Measurements from ENCODE around the gene CDH3.

CDH3 gene

DNA sequence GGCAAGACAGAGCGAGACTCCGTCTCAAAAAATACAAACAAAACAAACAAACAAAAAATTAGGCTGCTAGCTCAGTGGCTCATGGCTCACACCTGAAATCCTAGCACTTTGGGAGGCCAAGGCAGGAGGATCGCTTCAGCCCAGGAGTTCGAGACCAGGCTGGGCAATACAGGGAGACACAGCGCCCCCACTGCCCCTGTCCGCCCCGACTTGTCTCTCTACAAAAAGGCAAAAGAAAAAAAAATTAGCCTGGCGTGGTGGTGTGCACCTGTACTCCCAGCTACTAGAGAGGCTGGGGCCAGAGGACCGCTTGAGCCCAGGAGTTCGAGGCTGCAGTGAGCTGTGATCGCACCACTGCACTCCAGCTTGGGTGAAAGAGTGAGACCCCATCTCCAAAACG lies 91.5 kb downstream of the CDH3 start:
- TF ChIP-seq, protein P1, sequence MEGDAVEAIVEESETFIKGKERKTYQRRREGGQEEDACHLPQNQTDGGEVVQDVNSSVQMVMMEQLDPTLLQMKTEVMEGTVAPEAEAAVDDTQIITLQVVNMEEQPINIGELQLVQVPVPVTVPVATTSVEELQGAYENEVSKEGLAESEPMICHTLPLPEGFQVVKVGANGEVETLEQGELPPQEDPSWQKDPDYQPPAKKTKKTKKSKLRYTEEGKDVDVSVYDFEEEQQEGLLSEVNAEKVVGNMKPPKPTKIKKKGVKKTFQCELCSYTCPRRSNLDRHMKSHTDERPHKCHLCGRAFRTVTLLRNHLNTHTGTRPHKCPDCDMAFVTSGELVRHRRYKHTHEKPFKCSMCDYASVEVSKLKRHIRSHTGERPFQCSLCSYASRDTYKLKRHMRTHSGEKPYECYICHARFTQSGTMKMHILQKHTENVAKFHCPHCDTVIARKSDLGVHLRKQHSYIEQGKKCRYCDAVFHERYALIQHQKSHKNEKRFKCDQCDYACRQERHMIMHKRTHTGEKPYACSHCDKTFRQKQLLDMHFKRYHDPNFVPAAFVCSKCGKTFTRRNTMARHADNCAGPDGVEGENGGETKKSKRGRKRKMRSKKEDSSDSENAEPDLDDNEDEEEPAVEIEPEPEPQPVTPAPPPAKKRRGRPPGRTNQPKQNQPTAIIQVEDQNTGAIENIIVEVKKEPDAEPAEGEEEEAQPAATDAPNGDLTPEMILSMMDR (IDR thresholded peaks at IDR 0.05; ENCODE audit: low read depth, low read length, missing control alignments), result no peak
- no peak overlapping the region for H3K4me3 ChIP-seq (ENCODE audit: low read depth, low read length)

DNA sequence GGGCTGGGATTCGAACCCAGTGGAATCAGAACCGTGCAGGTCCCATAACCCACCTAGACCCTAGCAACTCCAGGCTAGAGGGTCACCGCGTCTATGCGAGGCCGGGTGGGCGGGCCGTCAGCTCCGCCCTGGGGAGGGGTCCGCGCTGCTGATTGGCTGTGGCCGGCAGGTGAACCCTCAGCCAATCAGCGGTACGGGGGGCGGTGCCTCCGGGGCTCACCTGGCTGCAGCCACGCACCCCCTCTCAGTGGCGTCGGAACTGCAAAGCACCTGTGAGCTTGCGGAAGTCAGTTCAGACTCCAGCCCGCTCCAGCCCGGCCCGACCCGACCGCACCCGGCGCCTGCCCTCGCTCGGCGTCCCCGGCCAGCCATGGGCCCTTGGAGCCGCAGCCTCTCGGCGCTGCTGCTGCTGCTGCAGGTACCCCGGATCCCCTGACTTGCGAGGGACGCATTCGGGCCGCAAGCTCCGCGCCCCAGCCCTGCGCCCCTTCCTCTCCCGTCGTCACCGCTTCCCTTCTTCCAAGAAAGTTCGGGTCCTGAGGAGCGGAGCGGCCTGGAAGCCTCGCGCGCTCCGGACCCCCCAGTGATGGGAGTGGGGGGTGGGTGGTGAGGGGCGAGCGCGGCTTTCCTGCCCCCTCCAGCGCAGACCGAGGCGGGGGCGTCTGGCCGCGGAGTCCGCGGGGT lies 92.1 kb downstream of the CDH3 start, which contains the start of gene CDH1:
Gene CDH1, plus strand, starts transcription at position 247 of the 684 bp plus-strand sequence. Its CDS starts 124 bp downstream, at position 371.
- no peak for DNase-seq (ENCODE audit: low read depth)
- in situ Hi-C loops (cut with HindIII; ENCODE audit: low sequenced_read_pairs), result no loop called here
- TF ChIP-seq, protein P1 (IDR thresholded peaks at IDR 0.05; ENCODE audit: low read depth, low read length, missing control alignments), result no peak

More for the DNA sequence above, 91.5 kb downstream of the CDH3 start:
- in situ Hi-C loops (cut with HindIII; ENCODE audit: low sequenced_read_pairs), result no loop called here
- DNase-seq (ENCODE audit: low read depth), result no peak

DNA sequence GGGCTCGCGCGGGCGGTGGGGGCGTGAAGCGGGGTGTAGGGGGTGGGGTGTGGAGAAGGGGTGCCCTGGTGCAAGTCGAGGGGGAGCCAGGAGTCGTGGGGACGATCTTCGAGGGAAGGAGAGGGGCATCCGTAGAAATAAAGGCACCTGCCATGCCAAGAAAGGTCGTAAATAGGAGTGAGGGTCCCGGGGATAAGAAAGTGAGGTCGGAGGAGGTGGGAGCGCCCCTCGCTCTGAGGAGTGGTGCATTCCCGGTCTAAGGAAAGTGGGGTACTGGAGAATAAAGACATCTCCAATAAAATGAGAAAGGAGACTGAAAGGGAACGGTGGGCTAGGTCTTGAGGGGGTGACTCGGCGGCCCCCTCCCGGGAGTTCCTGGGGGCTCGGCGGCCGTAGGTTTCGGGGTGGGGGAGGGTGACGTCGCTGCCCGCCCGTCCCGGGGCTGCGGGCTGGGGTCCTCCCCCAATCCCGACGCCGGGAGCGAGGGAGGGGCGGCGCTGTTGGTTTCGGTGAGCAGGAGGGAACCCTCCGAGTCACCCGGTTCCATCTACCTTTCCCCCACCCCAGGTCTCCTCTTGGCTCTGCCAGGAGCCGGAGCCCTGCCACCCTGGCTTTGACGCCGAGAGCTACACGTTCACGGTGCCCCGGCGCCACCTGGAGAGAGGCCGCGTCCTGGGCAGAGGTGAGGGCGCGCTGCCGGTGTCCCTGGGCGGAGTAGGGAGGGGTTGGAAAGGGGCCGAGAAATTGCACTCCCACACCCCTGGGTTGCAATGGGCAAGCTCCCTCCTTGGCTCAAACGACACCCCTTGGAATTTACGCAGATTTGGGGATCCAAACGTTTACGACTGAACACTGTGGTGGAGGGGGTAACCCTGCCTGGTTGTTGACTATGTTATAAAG lies 92.9 kb downstream of the CDH3 start:
- TF ChIP-seq, protein P1 (IDR thresholded peaks at IDR 0.05; ENCODE audit: low read depth, low read length, missing control alignments), result no peak
- H3K4me3 ChIP-seq (ENCODE audit: low read depth, low read length), result no peak overlapping the region
- in situ Hi-C loops (cut with HindIII; ENCODE audit: low sequenced_read_pairs), result no loop called here
- no peak for DNase-seq (ENCODE audit: low read depth)

More for the DNA sequence above, 92.1 kb downstream of the CDH3 start, which contains the start of gene CDH1:
- H3K4me3 ChIP-seq (ENCODE audit: low read depth, low read length), result no peak within 1 kb of the TSS

DNA sequence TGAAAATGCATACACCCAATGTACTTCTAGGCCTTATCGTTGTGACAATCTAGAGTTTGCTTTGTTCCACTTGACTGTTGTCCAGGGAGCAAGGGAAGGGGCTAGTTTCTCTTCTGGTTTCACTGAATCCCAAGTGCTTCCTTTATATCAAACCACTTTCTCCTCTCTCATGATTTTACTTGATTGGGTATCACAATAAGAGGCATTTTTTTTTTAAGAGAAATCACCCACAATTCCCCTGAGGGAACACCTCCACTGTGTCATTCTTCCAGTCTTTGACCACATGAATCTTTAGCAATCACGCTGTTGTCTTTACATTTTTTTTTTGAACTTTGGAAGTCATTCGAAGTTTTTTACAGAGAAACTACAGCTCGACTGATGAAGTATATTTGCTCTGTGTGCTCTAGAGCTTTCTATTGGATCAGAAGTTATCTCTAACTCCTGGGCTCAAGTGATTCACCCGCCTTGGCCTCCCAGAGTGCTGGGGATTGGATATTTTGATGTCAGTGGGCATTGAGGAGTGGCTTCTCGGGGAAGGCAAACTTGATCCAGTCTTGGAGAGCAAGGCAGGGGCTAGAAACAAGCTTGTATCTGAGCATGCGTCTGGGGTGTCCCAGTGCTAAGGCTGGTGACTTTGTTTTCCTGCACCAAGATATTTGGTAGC lies 95.0 kb downstream of the CDH3 start:
- TF ChIP-seq, protein P1 (IDR thresholded peaks at IDR 0.05; ENCODE audit: low read depth, low read length, missing control alignments), result no peak
- DNase-seq (ENCODE audit: low read depth), result no peak
- no peak overlapping the region for H3K4me3 ChIP-seq (ENCODE audit: low read depth, low read length)
- in situ Hi-C loops (cut with HindIII; ENCODE audit: low sequenced_read_pairs), result no loop called here

DNA sequence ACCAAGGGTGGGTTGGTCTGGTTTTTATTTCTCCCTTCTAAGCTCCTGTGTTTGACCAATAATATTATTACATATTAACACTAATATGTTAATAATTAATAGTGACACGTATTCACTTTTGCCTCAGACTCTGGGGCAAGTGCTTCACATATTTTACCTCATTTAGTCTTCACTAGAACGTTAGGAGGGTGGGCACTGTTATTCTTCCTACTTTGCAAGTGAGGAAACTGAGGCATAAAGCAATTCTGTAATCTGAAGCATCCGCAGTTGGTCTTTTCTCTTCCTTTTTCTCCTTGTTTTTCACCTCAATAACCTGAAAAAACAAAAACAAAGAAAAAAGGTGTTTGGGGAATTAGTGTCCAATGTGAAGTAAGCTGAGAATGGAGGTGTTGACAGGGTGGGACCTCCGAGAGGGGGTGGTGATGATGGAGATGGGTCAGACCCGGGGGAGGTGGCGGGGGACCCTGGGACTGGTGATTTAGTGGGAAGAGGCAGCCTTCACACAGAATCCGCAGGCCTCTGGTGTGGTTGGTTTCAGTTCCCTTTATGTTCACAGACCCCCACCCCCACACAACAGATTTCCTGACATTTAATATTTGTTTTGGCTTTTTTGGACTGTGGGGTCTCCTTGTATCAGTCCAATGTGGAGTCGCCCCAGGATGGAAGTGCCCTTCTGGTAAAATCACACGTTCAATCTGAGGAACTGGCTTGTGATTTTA lies 95.7 kb downstream of the CDH3 start:
- TF ChIP-seq, protein P1 (IDR thresholded peaks at IDR 0.05; ENCODE audit: low read depth, low read length, missing control alignments), result no peak
- no peak overlapping the region for H3K4me3 ChIP-seq (ENCODE audit: low read depth, low read length)
- in situ Hi-C loops (cut with HindIII; ENCODE audit: low sequenced_read_pairs), result no loop called here
- DNase-seq (ENCODE audit: low read depth), result no peak

DNA sequence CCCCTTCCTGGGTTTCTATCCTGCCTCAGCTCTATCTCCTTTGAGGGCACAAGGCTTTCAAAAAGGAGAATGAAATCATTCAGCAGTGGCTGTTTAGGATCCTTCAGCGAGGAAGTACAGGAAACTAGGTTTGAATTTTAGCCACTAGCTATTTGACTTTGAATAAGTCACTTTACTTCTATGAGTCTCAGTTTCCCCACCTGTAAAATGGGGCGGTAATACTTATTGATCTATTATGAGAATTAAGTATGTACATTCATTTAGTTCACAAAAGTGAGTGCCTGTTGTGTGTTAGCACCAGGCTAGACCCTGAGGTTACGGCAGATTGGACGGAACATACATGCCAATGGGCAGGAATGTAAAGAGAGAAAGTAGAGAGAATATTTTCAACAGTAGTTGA lies 98.6 kb downstream of the CDH3 start:
- no peak for DNase-seq (ENCODE audit: low read depth)
- in situ Hi-C loops (cut with HindIII; ENCODE audit: low sequenced_read_pairs), result no loop called here
- H3K4me3 ChIP-seq (ENCODE audit: low read depth, low read length), result no peak overlapping the region
- TF ChIP-seq, protein P1 (IDR thresholded peaks at IDR 0.05; ENCODE audit: low read depth, low read length, missing control alignments), result no peak

Data from astrocyte of the cerebellum (primary cell).